LNCaP clone FGC (cell line): ENCODE data around the gene SMAD6.

Source experiments
- DNase-seq: peaks from one replicate; pipeline ENCODE4 v3.0.0-alpha.2; 2011; ENCODE audit warnings: low read depth
- H3K4me3 ChIP-seq: 2 replicates; pipeline ENCODE4 v1.5.1; 2011; ENCODE audit warnings: mild to moderate bottlenecking, low read depth, low read length, control low read depth
- CTCF ChIP-seq: IDR thresholded peaks from 2 replicates; pipeline ENCODE4 v1.5.1; 2012; ENCODE audit warnings: mild to moderate bottlenecking; ENCODE audit not compliant: control insufficient read depth, insufficient read depth; ENCODE audit errors: extremely low read depth

SMAD6 gene

GRCh38 chr15:66719471-66719870, 17.4 kb downstream of the SMAD6 start:
- H3K4me3 ChIP-seq, result no peak overlapping the region
- DNase-seq, result no peak
- no peak for TF ChIP-seq CTCF

- no peak for TF ChIP-seq CTCF
- no peak for DNase-seq
- H3K4me3 ChIP-seq, result no peak overlapping the region
These were observed 18.4 kb downstream of the SMAD6 start for GRCh38 chr15:66720206-66721010.

- DNase-seq, result no peak
- TF ChIP-seq CTCF, result no peak
- no peak overlapping the region for H3K4me3 ChIP-seq
These were observed 19.0 kb downstream of the SMAD6 start for GRCh38 chr15:66721020-66721419.

GRCh38 chr15:66721501-66721937, 19.5 kb downstream of the SMAD6 start:
- no peak for DNase-seq
- TF ChIP-seq CTCF, result no peak
- H3K4me3 ChIP-seq, result no peak overlapping the region

- DNase-seq, result no peak
- no peak overlapping the region for H3K4me3 ChIP-seq
- TF ChIP-seq CTCF, result no peak
These were observed 19.9 kb downstream of the SMAD6 start for GRCh38 chr15:66721954-66722353.

GRCh38 chr15:66722757-66723540, 20.9 kb downstream of the SMAD6 start:
- no peak for DNase-seq
- TF ChIP-seq CTCF, result no peak
- no peak overlapping the region for H3K4me3 ChIP-seq
